Measurements from ENCODE around the gene DAZAP2.
"Not testable (repeated sequence)": the region's sequence is repeated elsewhere in the genome, so short reads cannot be mapped to it uniquely, and the experiment has no call there.

Gene DAZAP2

GRCh38 chr12:51263341-51263740 is 24.7 kb downstream of the DAZAP2 start:
- TF ChIP-seq CTCF (IDR thresholded peaks at IDR 0.05; ENCODE audit: low read depth, low read length, missing control alignments) = no peak
- DNase-seq (ENCODE audit: extremely low read depth, low read depth) = no peak
- no peak overlapping the region for H3K4me3 ChIP-seq (replicated peaks; ENCODE audit: low read depth, low read length)

- TF ChIP-seq CTCF (IDR thresholded peaks at IDR 0.05; ENCODE audit: low read depth, low read length, missing control alignments) = no peak
- DNase-seq (ENCODE audit: extremely low read depth, low read depth) = no peak
- no peak overlapping the region for H3K4me3 ChIP-seq (replicated peaks; ENCODE audit: low read depth, low read length)
These were observed 25.7 kb downstream of the DAZAP2 start for GRCh38 chr12:51264297-51264696.

- DNase-seq (ENCODE audit: extremely low read depth, low read depth) = no peak
- H3K4me3 ChIP-seq (replicated peaks; ENCODE audit: low read depth, low read length) = no peak overlapping the region
- no peak for TF ChIP-seq CTCF (IDR thresholded peaks at IDR 0.05; ENCODE audit: low read depth, low read length, missing control alignments)
These were observed 26.4 kb downstream of the DAZAP2 start for GRCh38 chr12:51265024-51265423.

- peak; percentile 26 for TF ChIP-seq CTCF (IDR thresholded peaks at IDR 0.05; ENCODE audit: low read depth, low read length, missing control alignments)
- DNase-seq (ENCODE audit: extremely low read depth, low read depth) = no peak
- H3K4me3 ChIP-seq (replicated peaks; ENCODE audit: low read depth, low read length) = peak overlapping the region; percentile 72
These were observed 30.8 kb downstream of the DAZAP2 start for GRCh38 chr12:51269174-51270066.

- peak within 1 kb of the TSS; percentile 72 for H3K4me3 ChIP-seq (replicated peaks; ENCODE audit: low read depth, low read length)
- DNase-seq (ENCODE audit: extremely low read depth, low read depth) = no peak
- no peak for TF ChIP-seq CTCF (IDR thresholded peaks at IDR 0.05; ENCODE audit: low read depth, low read length, missing control alignments)
These were observed 31.7 kb downstream of the DAZAP2 start, which contains the start of gene SMAGP for GRCh38 chr12:51270067-51270950. Gene SMAGP (minus strand): TSS chr12:51270415. CDS start chr12:51269278, 1,137 bp downstream.

GRCh38 chr12:51270951-51271518 is 32.4 kb downstream of the DAZAP2 start:
- peak; percentile 71 for DNase-seq (ENCODE audit: extremely low read depth, low read depth)
- TF ChIP-seq CTCF (IDR thresholded peaks at IDR 0.05; ENCODE audit: low read depth, low read length, missing control alignments) = no peak

GRCh38 chr12:51272810-51273209 is 34.2 kb downstream of the DAZAP2 start:
- not testable (repeated sequence) for DNase-seq (ENCODE audit: extremely low read depth, low read depth); H3K4me3 ChIP-seq (replicated peaks; ENCODE audit: low read depth, low read length)

More at GRCh38 chr12:51270951-51271518, 32.4 kb downstream of the DAZAP2 start:
- peak overlapping the region; percentile 72 for H3K4me3 ChIP-seq (replicated peaks; ENCODE audit: low read depth, low read length)

All from HFF-Myc (cell line).